NK-92 (cell line): ENCODE measurements around the gene CYP46A1.

Experiments
- DNase-seq: peaks from one replicate; lab custom pipeline; 2025; ENCODE audit not compliant: unreplicated experiment; lab: John Stamatoyannopoulos, UW

Gene CYP46A1

DNA sequence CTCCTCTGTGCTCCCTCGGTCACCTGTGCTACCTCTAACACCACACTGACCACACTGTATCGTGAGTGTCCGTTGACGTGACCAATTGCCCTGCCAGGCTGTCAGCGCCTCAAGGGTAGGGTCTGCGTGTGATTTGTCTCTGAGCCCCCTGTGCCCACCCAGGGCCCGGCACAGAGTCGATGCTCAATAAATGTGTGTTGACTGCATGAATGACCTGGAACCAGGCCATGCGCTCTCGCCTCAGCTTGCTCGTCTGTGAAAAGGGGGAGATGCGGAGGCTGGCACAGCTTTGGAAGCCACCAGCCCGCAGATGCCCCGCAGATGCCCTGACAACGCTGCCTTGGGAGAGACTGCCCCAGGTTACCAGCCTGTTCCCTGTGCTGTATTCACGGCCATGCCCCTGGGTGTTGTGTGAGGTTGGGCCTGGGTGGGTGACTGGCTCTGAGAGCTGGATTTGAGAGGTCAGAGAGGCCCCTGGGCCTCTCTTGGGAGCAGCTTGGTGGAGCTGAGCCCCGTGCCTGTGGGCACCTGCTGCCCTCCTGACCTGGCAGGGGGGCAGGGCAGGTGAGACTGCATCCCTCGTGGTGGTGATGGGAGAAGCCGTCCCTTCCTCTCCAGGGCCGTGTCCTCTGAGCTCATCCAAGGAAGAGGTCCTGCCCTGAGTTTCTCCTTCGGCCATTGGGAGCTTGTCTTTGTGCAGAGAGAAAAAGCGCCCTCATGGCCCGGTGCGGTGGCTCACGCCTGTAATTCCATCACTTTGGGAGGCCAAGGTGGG, 43.2 kb downstream of the CYP46A1 start:
- DNase-seq: no peak

DNA sequence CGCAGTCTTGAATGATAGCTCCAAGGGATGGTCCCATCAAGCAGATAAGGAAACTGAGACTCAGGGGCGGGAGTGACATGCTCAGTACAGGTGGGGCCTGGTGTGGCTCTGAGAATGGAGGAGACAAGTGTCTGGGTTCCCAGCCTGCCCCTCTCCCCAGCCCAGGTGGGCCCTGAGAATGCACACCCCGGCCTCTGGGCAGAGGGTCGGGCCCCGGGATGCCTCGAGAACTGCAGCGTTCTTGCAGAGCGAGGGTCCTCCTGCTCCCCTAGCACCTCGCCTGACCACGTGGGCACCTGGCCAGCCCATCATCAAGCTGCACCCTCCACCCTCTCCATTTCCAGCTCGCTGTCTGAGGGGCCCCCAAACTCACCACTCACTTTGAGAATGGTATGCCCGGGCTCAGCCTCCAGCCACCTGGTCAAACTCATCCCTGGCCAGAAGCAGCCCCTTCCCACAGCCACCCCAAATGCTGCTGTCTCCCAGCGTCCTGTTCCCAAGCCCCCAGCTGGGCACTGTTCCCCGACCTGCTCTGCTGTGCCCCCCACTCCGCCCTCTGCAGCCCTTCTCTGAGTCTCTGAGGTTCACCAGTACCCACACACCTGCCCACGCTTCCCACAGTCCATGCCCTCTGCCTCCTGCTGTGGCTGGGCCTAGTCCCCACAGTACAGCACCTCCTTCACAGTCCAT, 44.3 kb downstream of the CYP46A1 start:
- DNase-seq: no peak

DNA sequence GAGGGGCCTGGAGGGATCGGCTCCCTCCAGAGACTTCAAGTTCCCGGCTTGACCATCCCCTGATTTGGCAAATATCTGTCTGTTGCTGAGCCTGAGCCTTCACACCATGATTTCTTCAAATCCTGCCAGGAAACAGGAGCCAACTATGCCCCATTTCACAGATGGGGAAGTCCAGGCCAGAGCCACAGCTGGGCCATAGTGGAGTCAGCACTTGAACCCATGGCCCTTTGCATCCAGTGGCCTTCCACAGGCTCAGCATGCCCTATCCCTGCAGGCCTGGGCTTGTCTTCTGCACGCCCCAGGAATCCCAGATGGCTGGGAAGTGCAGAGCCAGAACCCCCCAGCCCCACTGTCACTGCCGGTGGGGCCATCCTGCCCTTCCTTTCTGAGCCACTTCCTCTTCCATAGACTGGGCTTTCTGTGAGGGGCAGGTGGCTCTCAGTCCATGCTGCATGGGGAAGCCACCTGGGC, 44.9 kb downstream of the CYP46A1 start:
- DNase-seq: no peak

DNA sequence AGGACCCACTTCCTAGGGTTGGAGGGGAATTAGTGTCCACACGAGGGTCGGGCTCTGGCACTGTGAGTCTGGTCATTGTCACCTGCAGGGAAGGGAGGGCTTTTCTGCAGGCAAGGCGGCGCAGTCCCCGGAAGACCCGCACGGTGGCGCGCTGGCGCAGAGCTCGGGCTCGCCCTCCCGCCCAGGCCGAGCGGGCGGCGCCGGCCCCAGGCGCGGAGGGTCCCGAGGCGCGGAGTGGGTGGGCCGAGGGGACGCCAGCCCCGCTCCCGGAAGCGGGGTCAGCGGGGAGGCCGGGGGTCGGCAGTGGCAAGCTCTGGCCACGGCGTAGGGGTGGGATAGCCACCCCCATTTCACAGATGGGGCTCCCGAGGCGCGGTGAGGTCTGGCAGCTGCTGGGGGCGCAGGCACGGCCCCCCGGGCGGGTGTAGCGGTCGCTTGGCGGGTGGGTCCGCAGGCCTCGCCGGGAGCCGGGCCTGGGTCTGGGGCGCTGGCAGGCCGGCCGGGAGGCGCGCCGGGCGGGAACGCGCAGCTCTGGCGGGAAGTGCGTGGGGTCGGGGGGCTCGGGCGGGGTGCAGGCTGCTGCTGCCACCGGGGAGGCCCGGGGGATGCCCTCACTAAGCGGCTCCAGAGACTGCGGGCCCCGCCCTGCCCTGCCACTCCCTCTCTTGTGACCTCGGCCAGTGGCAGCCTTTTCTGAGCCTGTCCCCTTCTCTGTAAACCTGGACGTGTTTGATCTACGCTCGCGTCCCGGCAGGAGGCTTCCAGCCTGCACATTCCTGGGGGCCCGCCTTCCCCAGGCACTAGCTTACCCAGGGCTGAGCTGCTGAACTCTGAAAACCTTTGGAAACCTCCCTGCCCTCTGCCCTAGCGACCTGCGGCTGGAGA, 46.1 kb downstream of the CYP46A1 start:
- DNase-seq: no peak

DNA sequence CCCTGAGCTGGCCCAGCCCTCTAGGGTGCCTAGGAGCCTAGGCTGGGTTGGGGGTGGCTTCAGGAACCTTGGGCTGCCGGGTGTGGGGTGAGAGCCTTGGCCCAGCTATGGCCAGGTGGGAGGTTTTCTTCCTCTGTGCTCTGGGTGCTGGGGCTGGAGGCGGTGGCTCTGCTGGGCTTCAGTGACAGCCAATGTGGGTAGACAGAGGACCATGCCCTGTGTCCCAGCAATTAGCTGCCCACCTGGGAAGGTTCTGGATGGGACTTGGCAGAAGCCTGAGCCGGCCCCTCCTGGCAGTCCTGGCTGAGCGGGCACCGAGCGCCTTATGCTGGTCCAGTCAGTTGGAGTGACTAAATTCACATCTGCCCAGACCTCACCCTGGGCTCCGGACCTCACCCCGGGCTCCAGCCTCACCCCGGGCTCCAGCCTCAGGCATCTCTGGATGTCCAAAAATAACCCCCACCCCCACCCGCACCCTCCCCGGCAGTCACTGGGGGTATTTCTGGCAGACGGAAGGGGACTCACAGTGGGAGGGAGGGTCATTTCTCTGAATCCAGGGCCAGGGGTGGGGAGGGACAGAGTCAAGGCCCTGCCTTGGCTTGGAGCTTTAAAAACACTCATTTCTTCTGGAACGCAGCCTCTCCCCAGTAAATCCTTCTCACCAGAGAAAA, 46.9 kb downstream of the CYP46A1 start:
- no peak for DNase-seq

DNA sequence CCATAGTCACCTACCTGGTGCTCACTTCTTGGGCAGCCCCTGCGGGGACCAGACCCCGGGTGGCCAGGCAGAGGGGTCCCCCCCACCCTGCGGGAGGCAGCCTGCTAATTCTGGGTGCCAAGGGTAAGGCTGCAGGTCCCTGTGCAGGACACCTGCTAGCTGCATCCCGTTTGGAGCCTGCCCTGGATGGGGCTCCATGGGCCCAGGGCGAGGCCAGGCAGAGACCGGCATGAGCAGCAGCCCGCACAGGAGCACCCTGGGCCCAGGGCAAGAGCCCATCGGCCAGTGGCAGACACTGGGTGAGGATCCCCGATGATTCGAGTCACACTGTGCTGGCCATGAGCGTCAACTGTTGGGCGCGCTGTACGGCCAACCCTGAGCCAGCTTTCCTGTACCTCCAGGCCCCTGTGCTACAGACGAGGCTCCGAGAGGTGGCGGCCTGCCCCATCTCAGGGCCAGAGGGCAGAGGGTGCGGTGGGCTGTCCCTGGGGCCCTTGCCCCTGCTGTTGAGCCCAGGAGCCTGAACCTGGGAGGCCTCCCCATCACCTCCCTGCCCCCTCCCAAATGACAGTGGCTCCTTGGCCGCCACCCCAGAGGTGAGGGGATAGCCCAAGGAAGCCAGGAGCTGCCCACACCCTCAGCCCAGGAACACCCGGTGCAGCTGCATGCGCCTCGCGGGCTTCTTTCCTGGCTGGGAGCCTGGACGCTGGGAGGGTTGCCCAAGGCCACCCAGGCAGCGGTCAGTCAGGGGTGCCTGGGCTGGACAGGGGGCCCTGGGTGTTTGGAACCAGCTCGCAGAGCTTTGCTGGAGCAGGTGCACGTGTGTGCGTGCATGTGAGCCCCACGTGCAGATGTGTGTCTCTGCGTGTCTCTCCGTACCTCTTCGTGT, 47.7 kb downstream of the CYP46A1 start:
- DNase-seq: no peak

DNA sequence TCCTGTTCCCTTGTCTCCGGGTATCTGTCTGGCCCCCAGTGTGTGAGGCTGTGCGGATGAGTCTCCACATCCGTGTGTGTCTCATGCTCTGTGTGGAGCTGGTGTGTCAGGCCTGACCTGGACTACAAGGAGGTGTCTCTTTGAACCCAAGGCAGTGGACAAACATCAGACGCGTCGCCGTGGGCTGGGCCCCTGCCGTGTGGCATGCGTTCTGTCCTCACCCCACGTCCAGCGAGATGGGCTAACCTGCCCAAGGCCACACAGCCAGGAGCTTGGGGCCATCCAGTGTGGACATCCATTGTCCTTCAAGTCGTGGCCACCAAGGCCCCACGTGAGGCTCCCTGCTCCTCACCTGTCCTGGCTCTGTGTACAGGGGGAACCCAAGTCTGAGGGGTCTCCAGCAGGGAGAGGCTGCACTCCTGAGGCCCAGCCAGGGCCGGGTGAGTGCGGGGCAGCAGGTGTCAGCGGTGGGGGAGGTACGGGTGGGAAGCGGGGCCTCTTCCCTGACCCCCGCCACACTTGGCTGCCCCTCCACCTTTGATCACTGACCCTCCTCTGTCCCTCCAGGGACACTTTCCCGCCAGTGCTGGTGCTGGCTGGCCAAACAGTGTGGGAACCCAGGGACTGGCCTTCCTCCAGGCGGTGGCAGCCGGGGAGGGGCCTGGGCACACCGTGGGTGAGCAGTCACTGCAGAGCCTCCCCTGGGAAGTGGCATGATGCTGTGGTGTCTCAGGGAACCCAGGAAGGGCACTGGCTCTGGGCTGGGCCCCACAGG, 48.5 kb downstream of the CYP46A1 start:
- DNase-seq: no peak

DNA sequence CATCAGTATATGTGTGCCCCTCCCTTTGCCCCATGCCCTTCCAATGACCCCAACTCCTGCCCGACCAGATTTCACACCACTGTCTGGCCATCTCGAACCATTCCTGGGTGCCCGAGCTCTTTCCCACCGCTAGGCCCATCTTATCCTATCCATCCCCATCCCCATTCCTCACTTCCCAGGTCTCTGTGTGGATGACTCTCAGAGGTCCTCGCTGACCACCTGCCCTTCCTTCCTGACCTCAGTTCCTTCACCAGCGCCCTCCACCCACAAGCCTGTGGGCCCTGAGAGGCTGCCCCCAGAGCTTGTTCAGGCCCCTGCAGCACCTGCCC, 49.1 kb downstream of the CYP46A1 start:
- no peak for DNase-seq

DNA sequence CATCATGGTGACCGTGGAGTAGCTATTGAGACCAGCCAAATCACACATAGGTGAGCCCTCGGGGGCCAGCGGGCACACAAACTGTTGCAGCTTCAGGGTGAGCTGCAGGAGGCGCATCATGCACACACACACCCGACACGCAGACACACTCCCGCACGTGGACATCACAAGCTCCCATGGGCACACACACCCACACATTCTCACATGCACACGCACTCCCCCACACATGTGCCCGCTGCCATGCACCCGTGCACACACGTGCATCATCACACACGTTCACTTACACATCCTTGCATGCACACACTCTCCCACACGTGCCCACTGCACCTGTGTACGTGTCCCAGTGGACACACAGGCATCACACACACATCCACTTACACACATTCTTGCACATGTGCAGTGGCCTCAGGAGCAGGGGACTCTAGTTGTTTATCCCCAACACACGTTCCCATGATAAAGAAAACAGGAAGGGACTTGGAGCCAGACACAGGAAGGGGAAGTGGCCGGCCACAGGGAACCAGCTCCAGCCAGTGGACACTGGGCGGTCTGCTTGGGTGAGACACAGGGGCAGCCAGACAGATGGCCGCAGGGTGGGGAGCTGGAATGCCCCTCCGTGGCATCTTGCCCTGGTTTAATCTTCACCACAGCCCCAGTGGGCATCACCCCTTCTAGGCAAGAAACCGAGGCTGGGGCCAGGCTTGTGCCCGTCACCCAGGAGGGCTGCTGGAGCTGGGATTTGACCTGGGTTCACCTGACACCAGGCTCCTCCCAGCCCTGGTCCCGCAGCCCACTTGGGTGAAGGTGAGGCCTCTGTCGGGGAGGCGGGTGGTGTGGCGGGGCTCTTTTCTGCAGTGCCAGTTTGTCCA, 49.7 kb downstream of the CYP46A1 start:
- DNase-seq: no peak

DNA sequence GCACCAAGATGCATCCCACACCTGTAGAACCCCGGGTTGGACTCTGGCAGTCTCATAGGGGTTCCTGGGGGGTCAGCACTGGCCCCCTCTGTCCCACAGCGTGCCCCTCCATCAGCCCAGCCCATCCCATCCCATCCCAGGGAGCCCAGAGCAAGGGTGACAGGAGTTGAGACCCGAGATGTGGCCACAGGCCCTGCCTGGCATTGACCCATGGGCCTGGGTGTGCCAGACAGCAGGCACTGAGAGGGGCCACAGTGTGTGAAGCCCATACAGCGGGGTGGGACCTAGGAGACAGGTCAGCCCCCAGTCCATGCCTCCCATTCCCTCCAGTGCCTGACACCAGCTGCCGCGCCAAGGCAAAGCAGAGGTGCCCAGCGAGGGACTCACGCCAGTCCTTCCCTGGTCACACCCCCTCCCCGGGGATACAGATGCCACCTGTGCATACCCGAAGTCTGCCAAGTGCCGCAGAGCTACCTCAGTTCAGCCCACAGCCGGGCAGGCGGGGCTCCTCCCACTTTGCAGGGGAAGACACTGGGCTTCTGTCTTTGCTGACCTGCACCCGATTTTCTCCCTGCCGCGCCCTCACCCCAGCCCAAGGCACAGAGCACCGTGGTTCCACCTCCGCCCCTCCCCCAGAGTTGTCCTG, 50.4 kb downstream of the CYP46A1 start:
- no peak for DNase-seq

DNA sequence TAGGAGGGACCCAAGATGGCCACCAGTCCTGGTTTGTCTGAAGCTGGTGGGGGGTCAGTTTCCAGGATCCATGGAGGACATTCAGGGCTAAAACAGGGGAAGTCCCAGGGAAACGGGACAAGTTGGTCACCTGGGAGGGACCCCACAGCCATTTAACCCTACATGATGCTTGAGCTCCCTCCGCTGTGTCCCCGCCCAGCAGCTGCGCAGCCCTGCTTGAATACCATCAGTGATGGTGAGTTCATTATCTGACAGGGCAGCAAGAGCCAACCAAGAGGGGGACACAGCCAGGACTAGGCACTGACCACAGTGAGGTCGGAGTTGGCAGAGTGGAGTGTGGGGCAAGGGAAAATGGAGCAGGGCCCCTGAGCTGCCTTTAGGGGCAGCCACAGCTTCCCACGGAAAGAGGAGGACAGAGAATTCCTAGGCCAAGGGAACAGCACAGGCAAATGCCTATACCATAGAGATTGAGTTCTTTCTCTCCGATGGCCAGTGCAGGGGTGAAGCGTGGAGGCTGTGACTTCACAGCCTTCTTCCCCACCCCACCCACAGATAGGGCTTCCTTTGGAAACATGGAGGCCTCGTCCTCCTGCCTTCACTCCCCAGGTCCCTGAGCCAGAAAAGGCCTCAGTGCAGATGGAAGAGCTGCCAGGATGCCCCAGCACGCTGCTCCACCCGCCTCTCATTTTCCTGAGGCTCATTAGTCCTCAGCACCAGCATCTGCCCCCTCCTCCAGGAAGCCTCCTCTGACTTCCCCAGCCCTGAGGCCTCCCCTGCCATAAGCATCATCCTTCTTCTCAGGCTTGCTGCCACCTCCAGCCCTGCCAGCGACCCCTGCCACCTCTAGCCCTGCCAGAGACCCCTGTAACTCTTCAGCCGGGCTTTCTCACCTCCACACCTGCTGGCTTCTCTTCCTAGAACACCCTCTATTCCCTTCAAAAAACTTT, 51.4 kb downstream of the CYP46A1 start:
- DNase-seq: no peak

DNA sequence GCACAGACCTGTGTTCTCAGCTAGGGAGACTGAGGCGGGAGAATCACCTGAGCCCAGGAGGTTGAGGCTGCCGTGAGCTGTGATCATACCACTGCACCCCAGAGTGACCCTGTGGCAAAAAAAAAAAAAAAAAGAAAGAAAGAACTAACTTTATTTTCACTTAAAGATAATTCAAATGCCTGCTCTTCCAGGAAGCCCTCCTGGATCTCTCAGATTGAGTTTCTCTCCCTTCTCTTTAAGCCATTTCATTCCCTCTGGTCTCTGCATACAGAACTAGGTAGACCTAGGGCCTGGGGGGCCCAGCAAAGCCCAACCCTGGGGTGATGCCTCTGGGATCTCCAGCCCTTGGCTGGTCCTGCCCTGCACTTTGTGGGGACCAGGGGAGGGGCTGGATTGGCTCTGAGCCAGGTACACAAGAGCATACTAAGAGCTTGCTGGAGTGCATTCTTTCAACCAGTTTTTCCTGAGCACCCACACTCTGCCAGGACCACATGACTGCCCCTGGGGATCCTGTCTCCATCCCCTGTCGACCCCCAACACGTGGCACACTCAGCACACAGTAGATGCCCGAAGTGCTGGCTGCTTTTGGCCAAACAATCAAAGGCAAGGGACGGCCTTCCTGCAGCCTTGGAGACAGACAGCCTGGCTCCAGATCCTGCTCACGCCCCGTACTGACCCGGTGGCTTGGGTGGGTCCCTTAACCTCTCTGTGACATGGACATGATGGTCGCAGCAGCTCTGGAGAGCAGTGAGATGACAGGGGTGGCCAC, 52.7 kb downstream of the CYP46A1 start:
- no peak for DNase-seq

DNA sequence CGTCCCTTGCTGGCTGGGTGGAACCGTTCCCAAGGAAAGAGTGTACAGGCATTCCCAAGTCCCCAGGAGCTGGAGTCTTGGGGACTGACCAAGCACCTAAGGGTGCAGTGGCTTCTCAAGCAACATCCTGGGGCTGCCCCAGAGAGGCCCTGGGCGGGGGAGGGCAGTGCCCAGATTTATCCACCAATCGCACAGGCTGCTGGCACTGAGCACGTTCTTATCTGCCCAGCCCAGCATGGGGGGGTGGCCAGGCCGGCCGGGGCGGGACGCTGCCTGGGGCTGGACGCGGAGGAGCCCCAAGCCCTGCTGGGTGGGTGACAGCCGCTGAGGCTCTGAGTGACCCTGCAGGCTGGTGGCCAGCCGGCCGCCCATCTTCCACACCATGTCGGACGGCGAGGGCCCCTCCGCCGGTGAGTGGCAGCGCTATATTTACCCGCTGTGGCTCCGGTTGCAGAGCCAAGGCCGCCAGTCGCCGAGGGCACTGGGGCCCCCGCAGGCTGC, 53.4 kb downstream of the CYP46A1 start:
- DNase-seq: no peak

DNA sequence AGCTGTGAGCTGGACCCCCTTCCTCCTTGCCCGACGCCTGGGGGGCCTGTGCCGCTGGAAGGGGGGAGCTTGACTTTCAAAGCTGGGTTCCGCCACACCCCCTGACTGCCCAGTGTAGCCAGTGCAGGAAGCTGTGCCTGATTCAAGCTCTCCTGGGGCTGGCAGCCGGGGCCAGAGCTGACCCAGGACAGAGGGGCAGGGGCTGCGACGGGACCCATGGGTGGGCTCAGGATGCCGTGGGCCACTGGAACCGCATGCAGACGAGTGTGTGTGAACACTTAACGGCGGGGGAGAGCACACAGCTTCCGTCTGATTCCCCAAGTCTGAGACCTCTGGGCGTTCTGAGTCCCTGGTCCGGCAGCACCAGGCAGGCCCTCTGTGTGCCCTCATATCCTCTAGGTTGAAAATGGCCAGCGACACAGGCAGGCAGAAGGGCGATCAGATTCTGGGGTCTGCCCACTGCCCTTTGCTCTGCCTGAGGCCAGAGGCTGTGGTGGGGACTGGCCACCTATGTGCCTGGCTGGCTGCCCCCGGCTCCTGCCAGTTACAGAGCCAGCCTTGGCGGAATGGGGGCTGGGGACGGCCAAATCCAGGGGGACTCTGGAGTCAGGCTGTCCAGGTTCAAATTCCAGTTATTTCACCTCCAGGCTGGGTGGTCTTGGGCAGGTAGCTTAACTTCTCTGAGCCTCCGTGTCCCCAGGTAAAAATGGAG, 54.0 kb downstream of the CYP46A1 start:
- no peak for DNase-seq

DNA sequence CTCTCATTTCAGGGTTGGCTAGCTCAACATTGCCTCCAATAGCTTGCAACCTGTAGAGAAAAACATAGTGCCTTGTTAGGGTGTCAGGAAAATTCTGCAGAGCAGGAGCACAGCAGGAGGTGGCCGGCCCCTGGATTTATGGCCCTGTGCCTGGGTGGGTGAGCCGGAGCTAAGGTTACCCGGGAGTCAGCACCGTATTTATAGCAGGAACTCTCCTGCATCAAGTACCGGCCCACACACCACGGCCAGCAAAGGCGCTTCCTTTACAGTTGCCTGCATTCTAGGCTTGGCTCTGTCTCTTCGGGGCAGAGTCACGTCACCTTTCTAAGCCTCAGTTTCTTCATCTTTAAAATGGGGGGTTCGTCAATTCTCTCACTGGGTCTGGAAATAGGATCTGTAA, 56.3 kb downstream of the CYP46A1 start:
- DNase-seq: no peak
